Activated CD8-positive, alpha-beta memory T cell treated with anti-CD3 and anti-CD28 coated beads, Interleukin-2, amount 50 U/mL, for 48 hours (primary cell): Measurements from ENCODE around the gene NSMCE4A.
"Not testable (repeated sequence)": the region's sequence is repeated elsewhere in the genome, so short reads cannot be mapped to it uniquely, and the experiment has no call there.

Experiments used
- DNase-seq: peaks from one replicate; pipeline ENCODE4 v3.0.0-alpha.2; 2020

The NSMCE4A gene

DNA sequence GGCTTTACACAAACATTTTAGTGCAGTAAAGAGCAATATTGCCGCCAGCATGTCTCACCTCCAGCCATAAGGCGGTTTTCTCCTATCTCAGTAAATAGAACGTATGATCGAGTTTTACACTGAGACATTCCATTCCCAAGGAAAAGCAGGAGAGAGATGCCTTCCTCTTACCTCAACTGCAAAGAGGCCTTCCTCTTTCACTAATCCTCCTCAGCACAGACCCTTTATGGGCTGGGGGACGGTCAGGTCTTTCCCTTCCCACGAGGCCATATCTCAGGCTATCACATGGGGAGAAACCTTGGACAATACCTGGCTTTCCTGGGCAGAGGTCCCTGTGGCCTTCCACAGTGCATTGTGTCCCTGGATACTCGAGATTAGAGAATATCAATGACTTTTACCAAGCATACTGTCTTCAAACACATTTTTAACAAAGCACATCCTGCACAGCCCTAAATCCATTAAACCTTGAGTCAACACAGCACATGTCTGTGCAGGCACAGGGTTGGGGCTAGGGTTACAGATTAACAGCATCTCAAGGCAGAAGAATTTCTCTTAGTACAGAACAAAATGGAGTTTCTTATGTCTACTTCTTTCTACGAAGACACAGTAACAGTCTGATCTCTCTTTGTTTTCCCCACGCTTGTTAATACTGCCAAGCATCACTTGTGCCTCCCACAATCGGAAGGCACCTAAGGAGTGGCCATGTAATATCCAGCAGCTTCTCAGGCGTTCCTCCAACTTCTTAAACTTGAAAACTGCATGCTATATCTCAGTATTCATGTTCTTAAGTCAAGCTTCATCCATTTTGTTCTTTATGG is 44.5 kb downstream of the NSMCE4A start:
- DNase-seq, result not testable (repeated sequence)

DNA sequence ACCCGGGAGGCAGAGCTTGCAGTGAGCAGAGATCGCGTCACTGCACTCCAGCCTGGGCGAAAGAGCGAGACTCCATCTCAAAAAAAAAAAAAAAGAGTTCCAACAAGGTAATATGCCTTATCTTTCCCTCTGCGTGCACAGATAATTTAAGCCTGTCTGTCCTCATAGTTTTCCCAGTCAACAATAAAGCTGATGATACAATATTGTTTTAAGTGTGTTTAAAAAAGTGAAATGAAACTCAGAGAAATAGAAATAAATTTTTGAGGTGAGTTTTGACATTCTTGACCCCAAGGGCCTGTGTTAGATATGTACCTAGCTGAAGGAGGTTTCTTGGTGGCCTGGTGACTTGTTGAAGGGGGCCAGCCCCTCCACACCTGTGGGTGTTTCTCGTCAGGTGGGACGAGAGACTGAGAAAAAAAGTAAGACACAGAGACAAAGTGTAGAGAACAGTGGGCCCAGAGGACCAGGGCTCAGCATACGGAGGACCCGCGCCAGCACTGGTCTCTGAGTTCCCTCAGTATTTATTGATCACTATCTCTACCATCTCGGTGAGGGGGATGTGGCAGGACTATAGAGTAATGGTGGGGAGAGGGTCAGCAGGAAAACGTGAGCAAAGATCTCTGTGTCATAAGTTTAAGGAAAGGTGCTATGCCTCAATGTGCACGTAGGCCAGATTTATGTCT is 45.3 kb downstream of the NSMCE4A start:
- DNase-seq, result not testable (repeated sequence)

DNA sequence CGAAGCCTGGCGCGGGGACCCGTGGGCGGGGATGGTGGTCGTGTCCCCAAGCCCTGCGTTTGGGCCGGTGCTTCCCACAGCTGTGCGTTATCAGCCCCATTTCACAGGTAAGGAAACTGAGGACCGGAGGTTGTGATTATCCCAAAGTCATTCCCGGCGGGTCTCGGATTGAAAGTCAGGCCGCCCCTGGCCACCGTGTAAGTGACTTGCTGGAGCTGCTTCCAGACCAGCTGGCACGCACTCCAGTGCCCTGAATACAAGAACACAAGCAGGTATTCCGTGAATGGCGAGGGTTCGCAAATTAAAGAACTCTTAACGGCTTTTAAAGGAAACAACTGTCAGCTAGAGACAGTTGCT is 46.5 kb downstream of the NSMCE4A start:
- no peak for DNase-seq

GRCh38 chr10:121927841-121928527 is 47.0 kb downstream of the NSMCE4A start, which contains the start of gene ATE1:
Gene ATE1 (minus strand): TSS chr10:121928031. CDS start chr10:121927949, 82 bp downstream.
- peak; percentile 92 for DNase-seq

DNA sequence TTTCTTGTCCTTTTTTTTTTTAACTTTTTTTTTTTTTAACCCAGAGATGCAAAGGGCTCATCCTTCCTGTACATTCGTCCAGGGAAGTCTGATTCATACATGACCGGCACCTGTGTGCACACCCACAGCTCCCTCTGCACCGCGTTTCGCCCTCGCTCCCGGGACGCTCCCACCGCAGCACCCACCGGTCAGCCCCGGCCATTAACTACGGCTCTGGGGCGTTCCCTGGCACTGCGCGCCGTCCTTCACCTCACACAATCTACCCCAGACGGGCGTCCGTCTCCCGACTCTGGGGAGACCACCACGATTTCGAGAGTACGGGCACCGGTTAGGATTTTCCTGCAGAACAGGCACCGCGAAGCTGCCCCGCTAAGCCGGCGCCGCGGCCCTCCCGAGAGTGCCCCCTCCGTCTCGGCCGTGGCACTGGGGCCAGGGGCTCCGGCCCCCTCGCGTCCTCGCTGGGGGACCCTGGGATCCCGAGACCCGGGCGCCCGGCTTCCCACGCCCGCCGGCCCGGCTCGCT is 47.6 kb downstream of the NSMCE4A start:
- DNase-seq, result peak; percentile 76

DNA sequence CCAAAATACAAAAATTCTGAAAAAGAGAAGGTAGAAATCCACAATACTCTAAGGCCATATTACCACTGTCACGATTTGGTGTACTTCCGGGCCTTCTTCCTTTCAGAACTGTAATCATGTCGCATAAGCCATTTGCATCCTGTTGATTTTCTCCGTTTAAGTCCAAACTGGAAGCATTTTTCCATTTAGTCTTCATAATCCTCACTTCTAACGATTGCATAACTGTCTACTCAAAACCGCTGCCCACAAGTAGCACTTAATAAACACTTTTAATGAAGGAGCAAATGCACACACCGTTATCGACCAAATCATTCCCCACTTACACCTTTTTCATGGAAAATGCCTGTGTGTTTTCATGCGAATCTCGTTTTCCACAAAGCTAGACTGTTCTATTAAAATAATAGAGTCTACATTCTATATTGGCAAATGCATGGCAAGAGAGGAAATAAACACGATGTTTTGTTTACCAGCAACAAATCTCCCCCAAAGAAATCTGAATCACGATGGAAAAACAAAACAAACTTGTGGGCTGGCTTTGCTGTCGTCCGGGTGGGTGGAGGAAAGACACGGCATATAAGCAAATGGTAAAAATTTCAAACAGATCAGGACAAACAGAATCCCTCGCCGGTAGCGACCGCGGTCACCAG is 48.2 kb downstream of the NSMCE4A start:
- DNase-seq, result no peak

GRCh38 chr10:121926157-121926556 is 48.9 kb downstream of the NSMCE4A start:
- DNase-seq, result no peak

GRCh38 chr10:121921238-121921931 is 53.6 kb downstream of the NSMCE4A start:
- no peak for DNase-seq

DNA sequence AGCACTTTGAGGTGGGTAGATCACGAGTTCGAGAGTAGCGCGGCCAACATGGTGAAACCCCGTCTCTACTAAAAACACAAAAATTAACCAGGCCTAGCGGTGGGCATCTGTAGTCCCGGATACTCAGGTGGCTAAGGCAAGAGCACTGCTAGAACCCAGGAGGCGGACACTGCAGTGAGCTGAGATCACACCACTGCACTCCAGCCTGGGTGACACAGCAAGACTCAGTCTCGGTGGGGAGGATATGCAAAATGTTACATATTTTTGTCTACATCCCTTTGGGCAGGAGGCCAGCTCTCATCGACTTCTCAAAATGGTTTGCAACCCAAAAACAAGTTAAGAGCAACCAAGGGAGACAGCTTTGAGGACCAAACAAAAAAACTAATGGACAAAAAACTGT is 55.4 kb downstream of the NSMCE4A start:
- no peak for DNase-seq

DNA sequence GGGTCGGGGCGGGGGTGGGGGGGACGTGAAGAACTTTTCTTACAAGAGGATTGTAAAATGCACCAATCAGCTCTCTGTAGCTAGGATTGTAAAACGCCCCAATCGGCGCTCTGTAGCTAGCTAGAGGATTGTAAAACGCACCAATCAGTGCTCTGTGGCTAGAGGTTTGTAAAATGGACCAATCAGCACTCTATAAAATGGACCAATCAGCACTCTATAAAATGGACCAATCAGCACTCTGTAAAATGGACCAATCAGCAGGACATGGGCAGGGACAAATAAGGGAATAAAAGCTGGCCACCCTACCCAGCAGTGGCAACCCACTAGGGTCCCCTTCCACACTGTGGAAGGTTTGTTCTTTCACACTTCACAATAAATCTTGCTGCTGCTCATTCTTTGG is 56.2 kb downstream of the NSMCE4A start:
- not testable (repeated sequence) for DNase-seq

DNA sequence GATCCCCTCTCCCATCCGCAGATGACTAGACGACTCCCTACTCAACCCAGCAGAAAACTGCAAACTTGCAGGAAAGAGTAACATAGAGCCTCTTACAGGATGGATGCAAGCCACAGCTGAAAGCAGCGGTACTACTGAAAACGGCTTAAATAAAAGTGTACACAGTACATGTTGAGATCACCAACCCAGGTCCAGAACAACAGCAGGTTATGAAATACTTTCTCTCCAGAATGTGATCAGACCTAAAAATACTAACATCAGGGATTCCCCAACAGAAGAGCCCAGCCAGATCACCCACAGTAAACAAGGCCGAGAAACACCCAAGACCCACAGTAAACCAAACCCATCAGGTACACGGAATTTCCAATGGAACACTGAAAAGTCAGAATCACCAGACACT is 60.4 kb downstream of the NSMCE4A start:
- no peak for DNase-seq

- no peak for DNase-seq
These were observed 63.7 kb downstream of the NSMCE4A start for GRCh38 chr10:121911421-121911697.

DNA sequence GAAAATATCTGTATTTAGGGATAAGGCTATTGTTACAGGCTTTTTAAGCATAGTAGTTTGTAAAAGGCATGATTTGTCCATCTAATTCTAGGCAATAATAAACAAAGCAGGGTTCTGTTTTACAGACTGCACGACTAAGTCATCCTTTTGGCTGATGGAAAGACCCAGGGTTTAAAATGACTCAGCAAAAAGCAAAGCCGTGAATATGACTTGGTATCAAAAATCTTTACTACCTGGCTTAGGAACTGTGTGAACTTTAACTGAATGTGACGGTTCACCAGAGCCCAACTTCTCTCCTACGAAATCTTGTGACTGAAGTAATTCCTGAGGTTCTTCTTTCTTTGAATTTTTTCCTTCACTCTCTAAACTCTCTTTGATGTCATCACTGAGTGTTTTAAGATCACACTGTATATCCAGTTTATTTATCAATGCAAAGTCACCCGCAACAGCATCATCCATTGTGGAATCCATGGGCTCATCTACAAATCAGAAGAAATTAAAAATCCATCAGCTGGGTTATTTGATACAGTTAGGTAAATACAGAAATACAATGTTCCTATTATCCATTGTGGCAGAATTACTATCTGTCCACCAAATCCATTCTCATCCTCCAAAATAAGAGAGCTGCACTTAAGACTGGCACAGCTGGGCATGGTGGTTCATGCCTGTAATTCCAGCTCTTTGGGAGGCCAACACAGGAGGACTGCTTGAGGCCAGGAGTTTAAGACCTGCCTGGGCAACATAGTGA is 64.2 kb downstream of the NSMCE4A start:
- DNase-seq, result no peak
